WERI-Rb-1 (cell line): ENCODE results near the gene CHST10.
"Not testable (repeated sequence)": the region's sequence is repeated elsewhere in the genome, so short reads cannot be mapped to it uniquely, and the experiment has no call there.

Experiments used
- DNase-seq: peaks from one replicate; pipeline ENCODE4 v3.0.0-alpha.2; 2020
- H3K27ac ChIP-seq: fragments of 250-450 bp; sonication (Bioruptor Pico); 2 replicates; pipeline ENCODE4 v1.5.1; 2020; ENCODE audit warnings: mild to moderate bottlenecking, moderate library complexity
- H3K27me3 ChIP-seq: fragments of 250-450 bp; sonication (Bioruptor Pico); 2 replicates; pipeline ENCODE4 v1.5.1; 2021; ENCODE audit warnings: mild to moderate bottlenecking, low read depth, moderate library complexity; ENCODE audit not compliant: insufficient read depth, severe bottlenecking
- H3K36me3 ChIP-seq: fragments of 250-450 bp; sonication (Bioruptor Pico); 2 replicates; pipeline ENCODE4 v1.5.1; 2020; ENCODE audit warnings: mild to moderate bottlenecking, moderate library complexity
- H3K4me3 ChIP-seq: 2 replicates; pipeline ENCODE4 v1.5.1; 2011; ENCODE audit warnings: low read depth, mild to moderate bottlenecking, control low read depth, low read length
- H3K9me3 ChIP-seq: fragments of 250-450 bp; sonication (Bioruptor Pico); 2 replicates; pipeline ENCODE4 v1.5.1; 2021; ENCODE audit warnings: mild to moderate bottlenecking, moderate library complexity; ENCODE audit not compliant: severe bottlenecking
- TF ChIP-seq, protein P1 (sequence below): IDR thresholded peaks from 2 replicates; pipeline ENCODE4 v1.5.1; 2011; ENCODE audit warnings: low read depth, mild to moderate bottlenecking, control low read depth, inconsistent platforms, low read length

Gene CHST10

DNA sequence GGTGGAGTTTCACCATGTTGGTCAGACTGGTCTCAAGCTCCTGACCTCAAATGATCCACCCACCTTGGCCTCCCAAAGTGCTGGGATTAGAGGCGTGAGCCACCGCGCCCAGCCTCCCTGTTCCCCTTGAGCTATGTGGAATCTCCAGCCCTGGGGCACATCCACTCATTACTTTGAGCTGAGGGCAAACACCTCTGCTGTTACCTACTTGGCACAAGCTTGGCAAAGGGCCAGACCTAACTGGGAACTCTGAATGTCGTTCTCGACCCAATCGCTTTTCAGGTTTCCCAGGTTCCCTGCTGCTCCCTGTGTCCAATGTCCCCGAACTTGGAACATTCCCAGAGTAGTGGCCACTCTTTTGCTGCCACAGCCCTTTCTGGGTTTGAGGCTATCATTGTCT, 40.6 kb downstream of the CHST10 start:
- H3K27ac ChIP-seq = no peak overlapping the region
- no peaks in the 10 kb centered on the region for H3K36me3 ChIP-seq
- DNase-seq = no peak
- no peaks in the 10 kb centered on the region for H3K9me3 ChIP-seq
- TF ChIP-seq, protein P1, sequence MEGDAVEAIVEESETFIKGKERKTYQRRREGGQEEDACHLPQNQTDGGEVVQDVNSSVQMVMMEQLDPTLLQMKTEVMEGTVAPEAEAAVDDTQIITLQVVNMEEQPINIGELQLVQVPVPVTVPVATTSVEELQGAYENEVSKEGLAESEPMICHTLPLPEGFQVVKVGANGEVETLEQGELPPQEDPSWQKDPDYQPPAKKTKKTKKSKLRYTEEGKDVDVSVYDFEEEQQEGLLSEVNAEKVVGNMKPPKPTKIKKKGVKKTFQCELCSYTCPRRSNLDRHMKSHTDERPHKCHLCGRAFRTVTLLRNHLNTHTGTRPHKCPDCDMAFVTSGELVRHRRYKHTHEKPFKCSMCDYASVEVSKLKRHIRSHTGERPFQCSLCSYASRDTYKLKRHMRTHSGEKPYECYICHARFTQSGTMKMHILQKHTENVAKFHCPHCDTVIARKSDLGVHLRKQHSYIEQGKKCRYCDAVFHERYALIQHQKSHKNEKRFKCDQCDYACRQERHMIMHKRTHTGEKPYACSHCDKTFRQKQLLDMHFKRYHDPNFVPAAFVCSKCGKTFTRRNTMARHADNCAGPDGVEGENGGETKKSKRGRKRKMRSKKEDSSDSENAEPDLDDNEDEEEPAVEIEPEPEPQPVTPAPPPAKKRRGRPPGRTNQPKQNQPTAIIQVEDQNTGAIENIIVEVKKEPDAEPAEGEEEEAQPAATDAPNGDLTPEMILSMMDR = no peak
- H3K27me3 ChIP-seq = peaks cover 6% of the 10 kb centered on the region
- H3K4me3 ChIP-seq = no peak overlapping the region

DNA sequence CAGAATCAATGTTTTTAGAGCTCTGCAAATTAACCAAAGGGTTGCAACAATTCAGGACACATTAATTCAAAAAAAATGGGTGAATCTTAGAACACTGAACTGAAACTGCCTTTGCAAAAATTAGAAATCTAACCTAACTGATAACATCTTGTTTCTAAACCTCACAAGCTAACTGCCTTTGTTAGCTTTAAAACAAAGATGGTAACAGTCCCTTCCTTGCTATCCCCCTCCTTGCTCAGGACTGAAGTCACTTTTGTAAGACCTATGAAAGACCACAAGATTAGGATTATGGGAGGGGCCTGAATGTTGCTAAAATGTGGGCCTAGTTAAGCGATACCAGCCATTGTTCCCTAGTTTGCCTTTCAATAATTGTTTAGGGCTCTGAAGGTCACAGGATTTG, 50.3 kb downstream of the CHST10 start:
- TF ChIP-seq, protein P1 = no peak
- peaks cover under 1% of the 10 kb centered on the region for H3K9me3 ChIP-seq
- no peak for DNase-seq
- no peaks in the 10 kb centered on the region for H3K36me3 ChIP-seq
- no peak overlapping the region for H3K27ac ChIP-seq
- H3K27me3 ChIP-seq = peaks cover 4% of the 10 kb centered on the region
- no peak overlapping the region for H3K4me3 ChIP-seq

GRCh38 chr2:100365434-100365833, 52.0 kb downstream of the CHST10 start:
- H3K4me3 ChIP-seq = no peak overlapping the region
- H3K9me3 ChIP-seq = peaks cover 4% of the 10 kb centered on the region
- TF ChIP-seq, protein P1 = no peak
- H3K27me3 ChIP-seq = no peaks in the 10 kb centered on the region
- H3K27ac ChIP-seq = no peak overlapping the region
- H3K36me3 ChIP-seq = no peaks in the 10 kb centered on the region
- DNase-seq = peak; percentile 14

DNA sequence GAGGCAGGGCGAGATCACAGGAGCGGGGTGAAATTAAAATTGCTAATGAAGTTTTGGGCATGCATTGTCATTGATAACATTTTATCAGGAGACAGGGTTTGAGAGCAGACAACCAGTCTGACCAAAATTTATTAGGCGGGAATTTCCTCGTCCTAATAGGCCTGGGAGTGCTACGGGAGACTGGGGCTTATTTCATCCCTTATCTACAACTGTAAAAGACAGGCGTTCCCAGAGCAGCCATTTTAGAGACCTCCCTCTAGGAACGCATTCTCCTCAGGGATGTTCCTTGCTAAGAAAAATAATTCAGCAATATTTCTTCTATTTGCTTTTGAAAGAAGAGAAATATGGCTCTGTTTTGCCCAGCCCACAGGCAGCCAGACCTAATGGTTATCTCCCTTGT, 55.2 kb downstream of the CHST10 start:
- not testable (repeated sequence) for H3K36me3 ChIP-seq, H3K27ac ChIP-seq, H3K9me3 ChIP-seq, H3K4me3 ChIP-seq, DNase-seq, H3K27me3 ChIP-seq

DNA sequence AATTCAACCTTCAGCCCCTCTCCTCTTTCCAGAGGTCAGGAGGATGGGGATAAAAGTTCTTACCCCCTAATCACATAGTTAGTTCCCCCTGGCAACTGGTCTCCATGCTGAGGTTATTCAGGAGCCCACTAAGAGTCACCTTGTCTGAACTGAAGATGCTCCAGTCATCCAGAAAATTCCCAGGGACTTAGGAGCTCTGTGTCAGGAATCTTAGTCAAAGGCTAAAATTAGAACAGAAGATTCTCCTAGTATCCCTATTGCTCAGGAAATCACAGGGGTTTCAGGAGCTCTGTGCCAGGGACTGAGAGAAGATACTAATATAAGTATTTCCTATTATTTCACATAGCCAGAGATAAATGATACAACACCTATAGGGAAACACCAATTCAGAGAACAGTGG, 57.9 kb downstream of the CHST10 start:
- Histone ChIP-seq H3K36me3 (no peaks in the 10 kb centered on the region), H3K9me3 (peaks cover 4% of the 10 kb centered on the region), H3K27me3 (no peaks in the 10 kb centered on the region), H3K27ac (no peak overlapping the region), H3K4me3 (no peak overlapping the region)
- TF ChIP-seq, protein P1 = no peak
- no peak for DNase-seq

DNA sequence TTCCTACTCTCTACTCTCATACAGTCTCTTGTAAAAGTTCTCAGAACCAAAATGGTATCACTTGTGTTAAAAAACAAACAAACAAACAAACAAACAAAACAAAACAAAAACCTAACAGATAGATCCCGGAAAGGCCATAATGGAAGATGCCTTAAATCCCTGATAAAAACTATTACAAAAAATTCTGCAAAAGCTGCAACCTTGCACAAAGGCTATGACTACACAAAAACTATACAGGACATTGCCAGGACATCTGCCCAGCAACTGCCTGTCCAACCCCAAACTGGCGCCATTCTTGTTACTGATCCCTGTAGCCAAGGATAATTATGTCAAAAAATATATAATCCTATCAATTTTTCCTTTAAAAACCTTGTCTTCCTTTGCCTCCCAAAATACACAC, 58.9 kb downstream of the CHST10 start:
- Histone ChIP-seq H3K36me3 (no peaks in the 10 kb centered on the region), H3K4me3 (no peak overlapping the region), H3K27me3 (no peaks in the 10 kb centered on the region), H3K9me3 (peaks cover 4% of the 10 kb centered on the region), H3K27ac (no peak overlapping the region)
- no peak for DNase-seq
- TF ChIP-seq, protein P1 = no peak
